A549 (cell line): ENCODE results near the gene CREB5.

ENCODE experiments used
- CTCF ChIP-seq: fragments of >200 bp; sonication (Bioruptor Twin); formaldehyde crosslinking; IDR thresholded peaks from 3 replicates; pipeline ENCODE4 v1.5.1; 2016
- EP300 ChIP-seq, 2 experiments: fragments of >200 bp; sonication (Bioruptor Twin); formaldehyde crosslinking; IDR thresholded peaks; 2 replicates in 1 of 2; 3 replicates in 1 of 2; pipeline ENCODE4 v1.6.1; 2016 to 2017
- NR3C1 ChIP-seq: fragments of >200 bp; sonication (Bioruptor Twin); formaldehyde crosslinking; IDR thresholded peaks from 3 replicates; pipeline ENCODE4 v1.6.1; 2017
- PHF8 ChIP-seq: fragments of 200-600 bp; sonication (generic); IDR thresholded peaks from 2 replicates; pipeline ENCODE4 v1.6.1; 2016; ENCODE audit warnings: low read depth, mild to moderate bottlenecking, antibody characterized with exemption, moderate library complexity, borderline replicate concordance
- POLR2A ChIP-seq: IDR thresholded peaks from 2 replicates; pipeline ENCODE4 v1.6.1; 2012; ENCODE audit warnings: mild to moderate bottlenecking, low read length
- RAD21 ChIP-seq, 2 experiments: fragments of >200 bp in 1 of 2; sonication (Bioruptor Twin) in 1 of 2; formaldehyde crosslinking in 1 of 2; IDR thresholded peaks in 1 of 2; conservative IDR thresholded peaks in 1 of 2; 2 replicates in 1 of 2; 3 replicates in 1 of 2; pipeline ENCODE4 v1.6.1; 2012 to 2018; ENCODE audit warnings: inconsistent platforms in 1 of 2
- REST ChIP-seq: fragments of 200-600 bp; sonication (generic); IDR thresholded peaks from 2 replicates; pipeline ENCODE4 v1.6.1; 2016; ENCODE audit warnings: antibody characterized with exemption, mild to moderate bottlenecking, moderate library complexity
- ZSCAN20 ChIP-seq: fragments of 250-450 bp; sonication (Bioruptor Pico); IDR thresholded peaks from 2 replicates; pipeline ENCODE4 v1.8.0; 2022; ENCODE audit warnings: mild to moderate bottlenecking, moderate library complexity

- TF ChIP-seq NR3C1 (no peak), CTCF (no peak), POLR2A (no peak), PHF8 (no peak), EP300 (IDR thresholded peaks at IDR 0.05) (no peak), REST (no peak), ZSCAN20 (CRISPR knock-in tag) (no peak), RAD21 (conservative IDR thresholded peaks at IDR 0.05 in 1 of 2, IDR thresholded peaks at IDR 0.05 in 1 of 2) (no peak)
These were observed 272.4 kb downstream of the CREB5 start for GRCh38 chr7:28684650-28685241.
